K562 (cell line): ENCODE measurements around the gene ABCC6. TPM values are rescaled to one million over a fixed set of nuclear protein-coding genes. Genes with fewer than 3 reads are reported as not detected.
A peak's percentile ranks its signal among the peaks of the same experiment; 100 is the strongest.

ENCODE experiments used
- ATAC-seq: fragments of 200-7000 bp; cut with Tn5 transposase; 3 replicates; pipeline ENCODE4 v1.9.1; 2020; ENCODE audit warnings: moderate library complexity
- BruUV-seq: library from RNA; stranded (reverse); fragments of 400-500 nt; replicated peaks from 2 replicates; lab custom pipeline; 2021; lab: Mats Ljungman, UMichigan
- CTCF ChIA-PET: fragments of 300-600 bp; formaldehyde crosslinking; extraction: SDS; loops from one replicate; lab custom pipeline; 2021; ENCODE audit warnings: low intra/inter-chr PET ratio; lab: Yijun Ruan, JAX
- POLR2A ChIA-PET: fragments of 300-600, 350-650 bp; sonication (Branson Sonifier 250); formaldehyde crosslinking; extraction: SDS; loops from one replicate; lab custom pipeline; 2021; ENCODE audit warnings: antibody characterized with exemption, inconsistent platforms; lab: Yijun Ruan, JAX
- DNase-seq, 4 experiments: peaks; one replicate each; pipeline versions ENCODE4 v3.0.0 to v3.0.0-alpha.2; 2011 to 2018; ENCODE audit warnings: low spot score in 3 of 4, mixed read lengths in 3 of 4; ENCODE audit errors: extremely low read depth in 1 of 4
- FAIRE-seq: peaks from 2 replicates; lab custom pipeline; 2011; peaks lifted over from hg19 to GRCh38; lab: Jason Lieb, UNC
- H2AFZ ChIP-seq: 2 replicates; pipeline ENCODE4 v1.6.0; 2011; ENCODE audit warnings: low read depth, low read length, control low read depth, inconsistent platforms
- H3K27ac ChIP-seq: fragments of 200-600 bp; 3 replicates; pipeline ENCODE4 v1.8.0; 2011; ENCODE audit warnings: low read depth, mild to moderate bottlenecking, control low read depth, inconsistent platforms, low read length, moderate library complexity, mixed read lengths; ENCODE audit errors: extremely low read depth
- H3K27me3 ChIP-seq, 2 experiments: fragments of 300-600 bp in 1 of 2; 2 replicates in 1 of 2; 3 replicates in 1 of 2; pipeline versions ENCODE4 v1.6.0 to v1.8.0; 2011; ENCODE audit warnings: inconsistent platforms in 2 of 2, low read length in 2 of 2, mild to moderate bottlenecking in 1 of 2, mixed read lengths in 1 of 2, moderate library complexity in 1 of 2; ENCODE audit not compliant: control insufficient read depth in 2 of 2, insufficient read depth in 2 of 2
- H3K36me3 ChIP-seq: fragments of 300-600 bp; 3 replicates; pipeline ENCODE4 v1.8.0; 2011; ENCODE audit warnings: mild to moderate bottlenecking, low read length, inconsistent platforms; ENCODE audit not compliant: control insufficient read depth, insufficient read depth
- H3K4me1 ChIP-seq, 2 experiments: fragments of 200-600 bp in 1 of 2; replicated peaks in 1 of 2; 2 replicates in 1 of 2; 3 replicates in 1 of 2; pipeline versions ENCODE4 v1.5.1 to v1.8.0; 2011; ENCODE audit warnings: inconsistent platforms in 2 of 2, low read length in 2 of 2, mild to moderate bottlenecking in 1 of 2, mixed read lengths in 1 of 2, moderate library complexity in 1 of 2; ENCODE audit not compliant: control insufficient read depth in 2 of 2, insufficient read depth in 2 of 2
- H3K4me2 ChIP-seq: 2 replicates; pipeline ENCODE4 v1.6.1; 2011; ENCODE audit warnings: low read length, control low read depth, inconsistent platforms, mixed read lengths; ENCODE audit not compliant: insufficient read depth
- H3K4me3 ChIP-seq: fragments of 200-600 bp; sonication (generic), shearing (Covaris generic); 2 replicates; pipeline ENCODE4 v1.5.1; 2016; ENCODE audit warnings: control low read depth, inconsistent platforms
- H3K79me2 ChIP-seq: fragments of 200-600 bp; 3 replicates; pipeline ENCODE4 v1.8.0; 2011; ENCODE audit warnings: low read length, inconsistent platforms; ENCODE audit not compliant: control insufficient read depth, insufficient read depth
- H3K9ac ChIP-seq, 2 experiments: 2 replicates each; pipeline versions ENCODE4 v1.6.0 to v1.6.1; 2011; ENCODE audit warnings: low read depth in 2 of 2, low read length in 2 of 2, control low read depth in 1 of 2, inconsistent platforms in 1 of 2, mild to moderate bottlenecking in 1 of 2, mixed read lengths in 1 of 2; ENCODE audit not compliant: insufficient read depth in 1 of 2
- H3K9me1 ChIP-seq: one replicate; pipeline ENCODE4 v1.6.0; 2011; ENCODE audit warnings: inconsistent platforms, mild to moderate bottlenecking, low read length, moderate library complexity; ENCODE audit not compliant: control insufficient read depth, insufficient read depth
- H3K9me3 ChIP-seq: replicated peaks from 2 replicates; pipeline ENCODE4 v1.5.1; 2011; ENCODE audit warnings: low read depth, low read length, inconsistent platforms; ENCODE audit not compliant: control insufficient read depth, insufficient read depth
- H4K20me1 ChIP-seq: replicated peaks from 2 replicates; pipeline ENCODE4 v1.6.1; 2011; ENCODE audit warnings: low read length, inconsistent platforms, mixed read lengths; ENCODE audit not compliant: control insufficient read depth, insufficient read depth
- BMI1 ChIP-seq: fragments of 150-350 bp; IDR thresholded peaks from 2 replicates; pipeline ENCODE4 v1.6.1; 2014; ENCODE audit warnings: low read length
- GTF2A2 ChIP-seq: IDR thresholded peaks from 2 replicates; pipeline ENCODE4 v1.6.1; 2016; ENCODE audit warnings: mild to moderate bottlenecking, missing genetic modification characterization, missing compliant biosample characterization
- MBD2 ChIP-seq: sonication (generic); IDR thresholded peaks from 2 replicates; pipeline ENCODE4 v1.6.1; 2016; ENCODE audit warnings: low read depth, borderline replicate concordance
- NR2C1 ChIP-seq, 2 experiments: fragments of 450-650 bp; IDR thresholded peaks; 2 replicates each; pipeline ENCODE4 v1.6.1; 2017; ENCODE audit warnings: mild to moderate bottlenecking in 2 of 2, antibody characterized with exemption in 1 of 2, inconsistent platforms in 1 of 2, missing compliant biosample characterization in 1 of 2, missing genetic modification characterization in 1 of 2
- SAFB ChIP-seq: fragments of 200-400 bp; formaldehyde crosslinking; IDR thresholded peaks from 2 replicates; pipeline ENCODE4 v1.6.1; 2017; ENCODE audit warnings: low read depth, low read length, borderline replicate concordance
- TCFL5 ChIP-seq: fragments of 250-450 bp; sonication (Bioruptor Pico); conservative IDR thresholded peaks from 2 replicates; pipeline ENCODE4 v1.6.1; 2021; ENCODE audit warnings: mild to moderate bottlenecking, moderate library complexity, matching md5 sums
- TRIM24 ChIP-seq, 2 experiments: fragments of 450-650 bp; IDR thresholded peaks; 2 replicates each; pipeline ENCODE4 v1.6.1; 2016
- WGBS: fragments of 100-300 bp; shearing (Covaris generic); methylation state at CpG from one replicate; pipeline ENCODE4 v1.1.6; 2016; ENCODE audit warnings: low coverage, mixed read lengths; ENCODE audit not compliant: insufficient coverage; ENCODE audit errors: missing lambda C conversion rate; 5-methylcytosine and 5-hydroxymethylcytosine counted together
- in situ Hi-C: fragments of 300-500 bp; cut with MboI; formaldehyde crosslinking; loops from 4 replicates; pipeline ENCODE4 v1.15.0; 2018; ENCODE audit warnings: inconsistent platforms, mixed read lengths
- intact Hi-C: fragments of 100-400 bp; cut with micrococcal nuclease; formaldehyde crosslinking; loops from 2 replicates; pipeline ENCODE4 v1.14.2; 2022
- polyA plus RNA-seq, 8 experiments: library from polyadenylated mRNA; depleted of rRNA in 4 of 8; stranded (reverse) in 5 of 8; unstranded in 3 of 8; fragments of >200 nt; fragmentation: Nextera tagmentation in 2 of 8; fragmentation: Illumina TruSeq in 1 of 8; extraction: Ambion mirVana in 2 of 8; extraction: Trizol in 1 of 8; gene quantifications; 2 replicates each; pipeline versions ENCODE4 v1.2.1 to v1.2.3, GENCODE V29; 2011 to 2014; ENCODE audit warnings: inconsistent platforms in 1 of 8, missing spikeins in 1 of 8
- total RNA-seq, 7 experiments: library from RNA; depleted of rRNA in 6 of 7; stranded (reverse); fragments of >200 nt in 6 of 7; fragmentation: Illumina TruSeq in 2 of 7; extraction: Trizol in 2 of 7; gene quantifications; 2 replicates each; pipeline versions ENCODE4 v1.2.1 to v1.2.3, GENCODE V29; 2011 to 2021; ENCODE audit warnings: low replicate concordance in 1 of 7
- TF ChIP-seq, protein P1 (sequence below): fragments of 450-650 bp; formaldehyde crosslinking; IDR thresholded peaks from 2 replicates; pipeline ENCODE4 v1.4.0; 2022; ENCODE audit warnings: mild to moderate bottlenecking, moderate library complexity
- TF ChIP-seq, protein P2 (sequence below): fragments of 250-450 bp; sonication (Bioruptor Pico); IDR thresholded peaks from 2 replicates; pipeline ENCODE4 v1.5.1; 2021; ENCODE audit warnings: mild to moderate bottlenecking
- TF ChIP-seq, protein P3 (sequence below): IDR thresholded peaks from 2 replicates; pipeline ENCODE4 v1.6.1; 2011; ENCODE audit not compliant: insufficient read length; ENCODE audit errors: extremely low read depth
- TF ChIP-seq, protein P4 (sequence below): sonication (generic); formaldehyde crosslinking; IDR thresholded peaks from 2 replicates; pipeline ENCODE4 v1.8.1; 2023; ENCODE audit warnings: missing genetic modification reagents, mild to moderate bottlenecking, borderline replicate concordance
- TF ChIP-seq, protein P5 (sequence below): fragments of 250-450 bp; sonication (Bioruptor Pico); IDR thresholded peaks from 2 replicates; pipeline ENCODE4 v1.5.0; 2020; ENCODE audit warnings: mild to moderate bottlenecking

ABCC6 gene
- total and polyA plus RNA-seq, 9 of the 15 experiments (the other 6 are each of a cell fraction or from before 2014, with no cell fraction given) = 0.03 to 0.46 (median 0.07) TPM; not detected in 4

DNA sequence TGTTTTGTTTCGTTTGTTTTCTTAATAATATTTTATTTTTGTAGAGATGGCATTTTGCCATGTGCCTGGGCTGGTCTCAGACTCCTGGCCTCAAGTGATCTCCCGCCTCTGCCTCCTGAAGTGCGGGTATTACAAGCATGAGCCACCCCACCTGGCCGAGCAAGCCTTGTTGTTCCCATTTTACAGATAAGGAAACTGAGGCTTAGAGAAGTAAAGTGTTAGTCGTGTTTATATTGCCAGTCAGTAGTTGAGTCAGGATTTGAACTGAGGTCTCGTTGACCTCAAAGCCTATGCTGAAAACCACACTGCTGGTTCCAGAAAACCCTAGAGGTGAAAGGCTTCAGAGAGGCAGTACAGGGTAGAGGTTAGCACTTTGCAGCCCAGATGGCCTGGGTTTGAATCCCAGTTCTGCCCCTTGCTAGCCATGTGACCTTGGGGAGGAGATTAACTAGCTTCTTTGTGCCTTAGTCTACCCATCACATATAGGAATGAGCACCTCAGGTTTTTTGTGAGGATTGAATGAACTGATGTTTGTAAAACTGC, 102.0 kb downstream of the ABCC6 start:
- H4K20me1 ChIP-seq = no peaks in the 10 kb centered on the region
- H3K4me3 ChIP-seq = no peak overlapping the region
- H2AFZ ChIP-seq = no peak overlapping the region
- peak overlapping the region in 1 of 2 experiments; percentile 32; a peak in 1 of 4 replicates for H3K9ac ChIP-seq
- H3K9me3 ChIP-seq = peaks cover 25% of the 10 kb centered on the region
- H3K4me1 ChIP-seq = peaks cover 14 to 18% of the 10 kb centered on the region in 2 experiments; a peak in 4 of 5 replicates
- ChIA-PET CTCF (no interaction called here), POLR2A (no interaction called here)
- peaks cover 86% of the 10 kb centered on the region for H3K36me3 ChIP-seq
- no peak overlapping the region; the same call in 1 of the 2 replicates for H3K4me2 ChIP-seq
- no peak for FAIRE-seq
- H3K27ac ChIP-seq = peak overlapping the region; percentile 85
- no peaks in the 10 kb centered on the region for H3K27me3 ChIP-seq
- H3K79me2 ChIP-seq = no peaks in the 10 kb centered on the region
- H3K9me1 ChIP-seq = no peaks in the 10 kb centered on the region
- ATAC-seq = no peak
- in situ Hi-C loops (loop anchor here (5.0 kb wide), 1 partner anchor 244 kb away; no protein-coding TSS in a partner anchor), intact Hi-C loops (no loop called here)
- no TSS peak for BruUV-seq
- 53% methylated on average over 6 of the region's 6 CpGs for WGBS
- DNase-seq = no peak
- no peak for TF ChIP-seq NR2C1 (IDR thresholded peaks at IDR 0.05)
- peak; percentile 51 for TF ChIP-seq NR2C1 (tag; IDR thresholded peaks at IDR 0.05)
- TF ChIP-seq, protein P1, sequence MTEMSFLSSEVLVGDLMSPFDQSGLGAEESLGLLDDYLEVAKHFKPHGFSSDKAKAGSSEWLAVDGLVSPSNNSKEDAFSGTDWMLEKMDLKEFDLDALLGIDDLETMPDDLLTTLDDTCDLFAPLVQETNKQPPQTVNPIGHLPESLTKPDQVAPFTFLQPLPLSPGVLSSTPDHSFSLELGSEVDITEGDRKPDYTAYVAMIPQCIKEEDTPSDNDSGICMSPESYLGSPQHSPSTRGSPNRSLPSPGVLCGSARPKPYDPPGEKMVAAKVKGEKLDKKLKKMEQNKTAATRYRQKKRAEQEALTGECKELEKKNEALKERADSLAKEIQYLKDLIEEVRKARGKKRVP (CRISPR knock-in tag) = no peak
- no peak for TF ChIP-seq MBD2
- peak in 1 of 2 experiments; percentile 3; a peak in 1 of 4 replicates for TF ChIP-seq TRIM24 (IDR thresholded peaks at IDR 0.05)
- TF ChIP-seq, protein P2, sequence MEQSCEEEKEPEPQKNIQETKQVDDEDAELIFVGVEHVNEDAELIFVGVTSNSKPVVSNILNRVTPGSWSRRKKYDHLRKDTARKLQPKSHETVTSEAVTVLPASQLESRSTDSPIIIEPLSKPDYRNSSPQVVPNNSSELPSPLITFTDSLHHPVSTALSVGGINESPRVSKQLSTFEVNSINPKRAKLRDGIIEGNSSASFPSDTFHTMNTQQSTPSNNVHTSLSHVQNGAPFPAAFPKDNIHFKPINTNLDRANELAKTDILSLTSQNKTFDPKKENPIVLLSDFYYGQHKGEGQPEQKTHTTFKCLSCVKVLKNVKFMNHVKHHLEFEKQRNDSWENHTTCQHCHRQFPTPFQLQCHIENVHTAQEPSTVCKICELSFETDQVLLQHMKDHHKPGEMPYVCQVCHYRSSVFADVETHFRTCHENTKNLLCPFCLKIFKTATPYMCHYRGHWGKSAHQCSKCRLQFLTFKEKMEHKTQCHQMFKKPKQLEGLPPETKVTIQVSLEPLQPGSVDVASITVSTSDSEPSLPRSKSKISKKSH = no peak
- no peak for TF ChIP-seq BMI1
- no peak for TF ChIP-seq TCFL5
- TF ChIP-seq, protein P3, sequence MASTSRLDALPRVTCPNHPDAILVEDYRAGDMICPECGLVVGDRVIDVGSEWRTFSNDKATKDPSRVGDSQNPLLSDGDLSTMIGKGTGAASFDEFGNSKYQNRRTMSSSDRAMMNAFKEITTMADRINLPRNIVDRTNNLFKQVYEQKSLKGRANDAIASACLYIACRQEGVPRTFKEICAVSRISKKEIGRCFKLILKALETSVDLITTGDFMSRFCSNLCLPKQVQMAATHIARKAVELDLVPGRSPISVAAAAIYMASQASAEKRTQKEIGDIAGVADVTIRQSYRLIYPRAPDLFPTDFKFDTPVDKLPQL = no peak
- TF ChIP-seq SAFB = no peak
- TF ChIP-seq, protein P4, sequence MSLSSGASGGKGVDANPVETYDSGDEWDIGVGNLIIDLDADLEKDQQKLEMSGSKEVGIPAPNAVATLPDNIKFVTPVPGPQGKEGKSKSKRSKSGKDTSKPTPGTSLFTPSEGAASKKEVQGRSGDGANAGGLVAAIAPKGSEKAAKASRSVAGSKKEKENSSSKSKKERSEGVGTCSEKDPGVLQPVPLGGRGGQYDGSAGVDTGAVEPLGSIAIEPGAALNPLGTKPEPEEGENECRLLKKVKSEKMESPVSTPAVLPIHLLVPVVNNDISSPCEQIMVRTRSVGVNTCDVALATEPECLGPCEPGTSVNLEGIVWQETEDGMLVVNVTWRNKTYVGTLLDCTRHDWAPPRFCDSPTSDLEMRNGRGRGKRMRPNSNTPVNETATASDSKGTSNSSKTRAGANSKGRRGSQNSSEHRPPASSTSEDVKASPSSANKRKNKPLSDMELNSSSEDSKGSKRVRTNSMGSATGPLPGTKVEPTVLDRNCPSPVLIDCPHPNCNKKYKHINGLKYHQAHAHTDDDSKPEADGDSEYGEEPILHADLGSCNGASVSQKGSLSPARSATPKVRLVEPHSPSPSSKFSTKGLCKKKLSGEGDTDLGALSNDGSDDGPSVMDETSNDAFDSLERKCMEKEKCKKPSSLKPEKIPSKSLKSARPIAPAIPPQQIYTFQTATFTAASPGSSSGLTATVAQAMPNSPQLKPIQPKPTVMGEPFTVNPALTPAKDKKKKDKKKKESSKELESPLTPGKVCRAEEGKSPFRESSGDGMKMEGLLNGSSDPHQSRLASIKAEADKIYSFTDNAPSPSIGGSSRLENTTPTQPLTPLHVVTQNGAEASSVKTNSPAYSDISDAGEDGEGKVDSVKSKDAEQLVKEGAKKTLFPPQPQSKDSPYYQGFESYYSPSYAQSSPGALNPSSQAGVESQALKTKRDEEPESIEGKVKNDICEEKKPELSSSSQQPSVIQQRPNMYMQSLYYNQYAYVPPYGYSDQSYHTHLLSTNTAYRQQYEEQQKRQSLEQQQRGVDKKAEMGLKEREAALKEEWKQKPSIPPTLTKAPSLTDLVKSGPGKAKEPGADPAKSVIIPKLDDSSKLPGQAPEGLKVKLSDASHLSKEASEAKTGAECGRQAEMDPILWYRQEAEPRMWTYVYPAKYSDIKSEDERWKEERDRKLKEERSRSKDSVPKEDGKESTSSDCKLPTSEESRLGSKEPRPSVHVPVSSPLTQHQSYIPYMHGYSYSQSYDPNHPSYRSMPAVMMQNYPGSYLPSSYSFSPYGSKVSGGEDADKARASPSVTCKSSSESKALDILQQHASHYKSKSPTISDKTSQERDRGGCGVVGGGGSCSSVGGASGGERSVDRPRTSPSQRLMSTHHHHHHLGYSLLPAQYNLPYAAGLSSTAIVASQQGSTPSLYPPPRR = no peak
- no peak for TF ChIP-seq GTF2A2 (tag)
- TF ChIP-seq, protein P5, sequence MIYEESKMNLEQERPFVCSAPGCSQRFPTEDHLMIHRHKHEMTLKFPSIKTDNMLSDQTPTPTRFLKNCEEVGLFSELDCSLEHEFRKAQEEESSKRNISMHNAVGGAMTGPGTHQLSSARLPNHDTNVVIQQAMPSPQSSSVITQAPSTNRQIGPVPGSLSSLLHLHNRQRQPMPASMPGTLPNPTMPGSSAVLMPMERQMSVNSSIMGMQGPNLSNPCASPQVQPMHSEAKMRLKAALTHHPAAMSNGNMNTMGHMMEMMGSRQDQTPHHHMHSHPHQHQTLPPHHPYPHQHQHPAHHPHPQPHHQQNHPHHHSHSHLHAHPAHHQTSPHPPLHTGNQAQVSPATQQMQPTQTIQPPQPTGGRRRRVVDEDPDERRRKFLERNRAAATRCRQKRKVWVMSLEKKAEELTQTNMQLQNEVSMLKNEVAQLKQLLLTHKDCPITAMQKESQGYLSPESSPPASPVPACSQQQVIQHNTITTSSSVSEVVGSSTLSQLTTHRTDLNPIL (CRISPR knock-in tag) = no peak
